Astrocyte (in vitro differentiated cells and primary cell): ENCODE results near the gene OPRL1. TPM values are rescaled to one million over a fixed set of nuclear protein-coding genes. Genes with fewer than 3 reads are reported as not detected.

Experiments used
- DNase-seq: peaks from one replicate; pipeline ENCODE4 v3.0.0-alpha.2; 2010; ENCODE audit warnings: low read depth
- FAIRE-seq: peaks from 2 replicates; lab custom pipeline; 2011; peaks lifted over from hg19 to GRCh38; lab: Jason Lieb, UNC
- H2AFZ ChIP-seq: 2 replicates; pipeline ENCODE4 v1.6.0; 2012; ENCODE audit warnings: low read depth, low read length, inconsistent platforms
- H3K27ac ChIP-seq: 2 replicates; pipeline ENCODE4 v1.5.1; 2011; ENCODE audit warnings: low read depth, low read length, inconsistent platforms
- H3K27me3 ChIP-seq: 2 replicates; pipeline ENCODE4 v1.6.0; 2011; ENCODE audit warnings: low read length, inconsistent platforms; ENCODE audit not compliant: insufficient read depth
- H3K36me3 ChIP-seq: 2 replicates; pipeline ENCODE4 v1.5.1; 2011; ENCODE audit warnings: low read length, inconsistent platforms; ENCODE audit not compliant: insufficient read depth
- H3K4me1 ChIP-seq: 2 replicates; pipeline ENCODE4 v1.5.1; 2011; ENCODE audit warnings: low read length, inconsistent platforms; ENCODE audit not compliant: insufficient read depth
- H3K4me2 ChIP-seq: 2 replicates; pipeline ENCODE4 v1.6.0; 2012; ENCODE audit warnings: low read length, inconsistent platforms
- H3K4me3 ChIP-seq: 2 replicates; pipeline ENCODE4 v1.5.1; 2011; ENCODE audit warnings: low read depth, mild to moderate bottlenecking, low read length, inconsistent platforms; ENCODE audit not compliant: insufficient read depth
- H3K79me2 ChIP-seq: 2 replicates; pipeline ENCODE4 v1.6.0; 2012; ENCODE audit warnings: mild to moderate bottlenecking, low read length, inconsistent platforms; ENCODE audit not compliant: insufficient read depth
- H3K9ac ChIP-seq: 2 replicates; pipeline ENCODE4 v1.6.0; 2012; ENCODE audit warnings: mild to moderate bottlenecking, low read length, inconsistent platforms
- H3K9me3 ChIP-seq: 2 replicates; pipeline ENCODE4 v1.5.1; 2012; ENCODE audit warnings: low read depth, mild to moderate bottlenecking, low read length, inconsistent platforms; ENCODE audit not compliant: insufficient read depth
- H4K20me1 ChIP-seq: 2 replicates; pipeline ENCODE4 v1.6.0; 2012; ENCODE audit warnings: low read length, inconsistent platforms; ENCODE audit not compliant: insufficient read depth
- H3K27ac Mint-ChIP-seq: one replicate; pipeline ENCODE4 v1.8.0; 2021; ENCODE audit warnings: mild to moderate bottlenecking, mixed read lengths; ENCODE audit not compliant: unreplicated experiment
- H3K27me3 Mint-ChIP-seq: one replicate; pipeline ENCODE4 v1.8.0; 2021; ENCODE audit warnings: low read depth, mixed read lengths; ENCODE audit not compliant: unreplicated experiment
- H3K36me3 Mint-ChIP-seq: one replicate; pipeline ENCODE4 v1.8.0; 2021; ENCODE audit warnings: low read depth, mixed read lengths; ENCODE audit not compliant: unreplicated experiment
- H3K4me1 Mint-ChIP-seq: one replicate; pipeline ENCODE4 v1.8.0; 2021; ENCODE audit warnings: low read depth, mixed read lengths; ENCODE audit not compliant: unreplicated experiment
- H3K4me3 Mint-ChIP-seq: one replicate; pipeline ENCODE4 v1.8.0; 2021; ENCODE audit warnings: mild to moderate bottlenecking, moderate library complexity, mixed read lengths; ENCODE audit not compliant: unreplicated experiment
- H3K9me3 Mint-ChIP-seq: one replicate; pipeline ENCODE4 v1.8.0; 2021; ENCODE audit warnings: mild to moderate bottlenecking, mixed read lengths; ENCODE audit not compliant: unreplicated experiment
- EZH2 ChIP-seq: IDR thresholded peaks from 2 replicates; pipeline ENCODE4 v1.6.1; 2012; ENCODE audit warnings: mild to moderate bottlenecking, low read length, inconsistent platforms; ENCODE audit not compliant: insufficient read depth
- total RNA-seq: library from RNA; stranded (reverse); gene quantifications from 2 replicates; pipeline ENCODE4 v1.2.1, GENCODE V29; 2021
- TF ChIP-seq, protein P1 (sequence below): IDR thresholded peaks from 2 replicates; pipeline ENCODE4 v1.5.1; 2011; ENCODE audit warnings: low read depth, mild to moderate bottlenecking, inconsistent platforms, low read length, moderate library complexity; ENCODE audit not compliant: insufficient read depth

The OPRL1 gene
- total RNA-seq, 1 donor from 2014 or later: 2.8 TPM

DNA sequence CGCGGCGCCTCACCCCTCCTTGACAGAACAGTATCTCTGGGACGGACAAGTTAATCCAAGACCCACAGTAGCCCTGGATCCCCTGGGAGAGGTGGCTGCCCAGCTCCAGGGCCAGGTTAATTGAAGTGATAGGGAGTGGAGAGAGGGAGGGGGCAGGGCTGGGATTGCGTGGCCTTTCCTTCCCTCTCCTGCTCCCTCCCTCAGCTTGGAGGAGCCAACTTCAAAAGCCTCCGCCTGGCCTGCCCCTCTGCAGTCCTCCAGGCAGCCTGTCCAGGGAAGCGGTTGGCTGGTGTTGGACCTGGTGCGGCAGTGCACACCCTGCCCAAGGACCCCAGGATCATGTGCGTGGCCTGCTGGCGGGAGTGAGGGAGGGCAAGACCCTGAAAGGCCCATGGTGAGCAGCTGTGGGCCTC is 43.9 kb upstream of the OPRL1 start, which contains the start of gene C20orf204:
C20orf204 (plus strand) TSS at position 250 of the 413 bp plus-strand sequence; CDS start at position 392, 142 bp downstream.
- no peaks in the 10 kb centered on the region for H3K79me2 ChIP-seq
- H3K36me3 ChIP-seq: peaks cover 2% of the 10 kb centered on the region
- no peak within 1 kb of the TSS for H3K4me2 ChIP-seq
- no peak within 1 kb of the TSS for H3K4me3 Mint-ChIP-seq
- DNase-seq: no peak
- H3K27me3 ChIP-seq: peaks cover 20% of the 10 kb centered on the region
- peaks cover 10% of the 10 kb centered on the region for H3K27me3 Mint-ChIP-seq
- peaks cover 9% of the 10 kb centered on the region for H3K36me3 Mint-ChIP-seq
- FAIRE-seq: no peak
- H3K9me3 Mint-ChIP-seq: peaks cover 2% of the 10 kb centered on the region
- no peak within 1 kb of the TSS for H3K27ac ChIP-seq
- H3K4me3 ChIP-seq: no peak within 1 kb of the TSS
- H3K27ac Mint-ChIP-seq: no peak within 1 kb of the TSS
- TF ChIP-seq, protein P1, sequence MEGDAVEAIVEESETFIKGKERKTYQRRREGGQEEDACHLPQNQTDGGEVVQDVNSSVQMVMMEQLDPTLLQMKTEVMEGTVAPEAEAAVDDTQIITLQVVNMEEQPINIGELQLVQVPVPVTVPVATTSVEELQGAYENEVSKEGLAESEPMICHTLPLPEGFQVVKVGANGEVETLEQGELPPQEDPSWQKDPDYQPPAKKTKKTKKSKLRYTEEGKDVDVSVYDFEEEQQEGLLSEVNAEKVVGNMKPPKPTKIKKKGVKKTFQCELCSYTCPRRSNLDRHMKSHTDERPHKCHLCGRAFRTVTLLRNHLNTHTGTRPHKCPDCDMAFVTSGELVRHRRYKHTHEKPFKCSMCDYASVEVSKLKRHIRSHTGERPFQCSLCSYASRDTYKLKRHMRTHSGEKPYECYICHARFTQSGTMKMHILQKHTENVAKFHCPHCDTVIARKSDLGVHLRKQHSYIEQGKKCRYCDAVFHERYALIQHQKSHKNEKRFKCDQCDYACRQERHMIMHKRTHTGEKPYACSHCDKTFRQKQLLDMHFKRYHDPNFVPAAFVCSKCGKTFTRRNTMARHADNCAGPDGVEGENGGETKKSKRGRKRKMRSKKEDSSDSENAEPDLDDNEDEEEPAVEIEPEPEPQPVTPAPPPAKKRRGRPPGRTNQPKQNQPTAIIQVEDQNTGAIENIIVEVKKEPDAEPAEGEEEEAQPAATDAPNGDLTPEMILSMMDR: no peak
- TF ChIP-seq EZH2: no peak
- peaks cover 32% of the 10 kb centered on the region for H4K20me1 ChIP-seq
- no peak within 1 kb of the TSS for H2AFZ ChIP-seq
- H3K4me1 Mint-ChIP-seq: peaks cover 7% of the 10 kb centered on the region
- no peak within 1 kb of the TSS for H3K9ac ChIP-seq
- H3K4me1 ChIP-seq: peaks cover 3% of the 10 kb centered on the region
- no peaks in the 10 kb centered on the region for H3K9me3 ChIP-seq

DNA sequence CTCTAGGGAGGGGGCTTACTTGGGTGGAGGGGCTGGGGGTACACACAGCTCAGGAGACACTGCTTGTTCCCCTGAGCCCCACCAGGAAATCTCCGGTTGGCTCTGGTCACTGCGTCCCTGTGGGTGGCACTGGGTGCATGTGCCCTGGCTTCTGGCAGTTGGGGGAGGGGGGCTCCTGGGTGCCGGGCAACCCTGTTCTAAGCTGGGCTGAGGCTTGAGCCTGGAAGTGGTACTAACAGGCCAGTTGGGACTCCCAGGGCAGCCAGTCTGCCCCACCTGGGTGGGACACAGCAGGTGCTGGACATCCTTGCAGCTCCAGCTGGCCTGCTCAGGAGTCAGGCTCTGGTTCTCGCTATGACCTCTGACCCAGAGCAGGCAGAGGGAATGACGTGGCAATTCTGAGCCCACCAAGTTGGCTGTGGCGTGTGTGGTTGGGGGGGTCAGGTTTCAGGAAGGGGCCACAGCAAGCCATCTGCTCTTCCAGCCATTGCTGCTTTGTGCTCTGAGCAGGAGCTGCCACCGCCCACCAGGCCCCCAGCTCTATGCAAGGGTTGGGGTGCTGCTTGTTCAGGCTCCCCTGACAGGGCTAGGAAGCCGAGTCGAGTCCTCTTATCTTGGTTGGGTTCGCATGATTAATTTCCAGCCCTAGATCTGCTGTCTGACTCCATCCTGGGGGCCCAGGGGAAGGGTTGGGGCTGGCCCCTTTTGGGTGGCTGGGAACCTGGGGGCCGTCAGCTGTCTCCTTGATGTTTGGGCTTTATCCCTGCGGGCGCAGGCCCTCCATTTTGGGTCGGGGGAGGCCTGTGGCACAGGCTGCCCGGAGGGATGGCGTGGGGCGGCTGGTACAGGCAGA is 43.3 kb upstream of the OPRL1 start:
- H3K36me3 ChIP-seq: peaks cover 2% of the 10 kb centered on the region
- peaks cover 32% of the 10 kb centered on the region for H4K20me1 ChIP-seq
- no peak overlapping the region for H3K4me2 ChIP-seq
- peaks cover 3% of the 10 kb centered on the region for H3K4me1 ChIP-seq
- FAIRE-seq (no peak), DNase-seq (no peak)
- H3K4me3 ChIP-seq: no peak overlapping the region
- no peak overlapping the region for H3K27ac ChIP-seq
- no peak overlapping the region for H3K9ac ChIP-seq
- Mint-ChIP-seq H3K4me3 (no peak overlapping the region), H3K4me1 (peaks cover 7% of the 10 kb centered on the region), H3K36me3 (peaks cover 9% of the 10 kb centered on the region), H3K27me3 (peaks cover 14% of the 10 kb centered on the region), H3K27ac (no peak overlapping the region), H3K9me3 (peaks cover 2% of the 10 kb centered on the region)
- TF ChIP-seq EZH2: no peak
- TF ChIP-seq, protein P1: no peak
- H2AFZ ChIP-seq: no peak overlapping the region
- no peaks in the 10 kb centered on the region for H3K79me2 ChIP-seq
- H3K9me3 ChIP-seq: no peaks in the 10 kb centered on the region
- H3K27me3 ChIP-seq: peaks cover 26% of the 10 kb centered on the region

DNA sequence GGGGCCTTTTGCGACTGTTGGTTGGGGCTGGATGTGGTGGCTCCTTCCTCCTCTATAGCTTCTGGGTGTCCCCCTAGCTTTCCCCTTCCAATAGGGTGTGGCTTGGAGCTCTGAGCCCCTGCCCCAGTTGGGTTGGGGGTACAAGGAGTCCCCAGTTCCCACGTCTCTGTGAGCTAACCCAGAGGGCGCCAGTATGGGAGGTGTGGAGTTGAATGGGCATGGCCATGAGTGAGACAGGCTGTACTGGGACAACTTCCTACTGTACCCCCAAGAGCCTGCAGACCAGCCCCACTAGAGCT is 42.7 kb upstream of the OPRL1 start:
- Histone ChIP-seq H3K36me3 (no peaks in the 10 kb centered on the region), H3K4me1 (peaks cover 3% of the 10 kb centered on the region), H2AFZ (no peak overlapping the region), H3K27me3 (peaks cover 31% of the 10 kb centered on the region), H3K4me3 (no peak overlapping the region), H3K4me2 (no peak overlapping the region), H3K9ac (no peak overlapping the region), H3K79me2 (no peaks in the 10 kb centered on the region), H4K20me1 (peaks cover 32% of the 10 kb centered on the region), H3K9me3 (no peaks in the 10 kb centered on the region), H3K27ac (no peak overlapping the region)
- TF ChIP-seq EZH2: no peak
- TF ChIP-seq, protein P1: no peak
- H3K9me3 Mint-ChIP-seq: peaks cover 2% of the 10 kb centered on the region
- FAIRE-seq (no peak), DNase-seq (no peak)
- peaks cover 7% of the 10 kb centered on the region for H3K4me1 Mint-ChIP-seq
- H3K27ac Mint-ChIP-seq: no peak overlapping the region
- H3K4me3 Mint-ChIP-seq: no peak overlapping the region
- H3K36me3 Mint-ChIP-seq: peaks cover 9% of the 10 kb centered on the region
- peaks cover 14% of the 10 kb centered on the region for H3K27me3 Mint-ChIP-seq
